ENCODE results near the gene NAV3.

The NAV3 gene

GRCh38 chr12:78187741-78188140 is 357.0 kb downstream of the NAV3 start:
- H3K36me3 ChIP-seq, result no peaks in the 10 kb centered on the region
- H3K9me3 ChIP-seq, result no peaks in the 10 kb centered on the region
- H3K4me3 ChIP-seq, result no peak overlapping the region
- DNase-seq, result no peak
- H3K4me1 ChIP-seq, result no peaks in the 10 kb centered on the region
- no peak overlapping the region for H3K27ac ChIP-seq
- intact Hi-C loops (cut with DNase I; ENCODE audit: low total_unique reads), result no loop called here
- no peak for TF ChIP-seq CTCF (IDR thresholded peaks at IDR 0.05)
- no peaks in the 10 kb centered on the region for H3K27me3 ChIP-seq

- intact Hi-C loops (cut with DNase I; ENCODE audit: low total_unique reads), result no loop called here
- Histone ChIP-seq H3K9me3 (no peaks in the 10 kb centered on the region), H3K4me1 (no peaks in the 10 kb centered on the region), H3K27me3 (no peaks in the 10 kb centered on the region), H3K36me3 (no peaks in the 10 kb centered on the region), H3K4me3 (no peak overlapping the region), H3K27ac (no peak overlapping the region)
- no peak for DNase-seq
- TF ChIP-seq CTCF (IDR thresholded peaks at IDR 0.05), result no peak
Observed at GRCh38 chr12:78189656-78190055, 359.0 kb downstream of the NAV3 start.

- intact Hi-C loops (cut with DNase I; ENCODE audit: low total_unique reads), result no loop called here
- Histone ChIP-seq H3K4me1 (no peaks in the 10 kb centered on the region), H3K27me3 (no peaks in the 10 kb centered on the region), H3K9me3 (no peaks in the 10 kb centered on the region), H3K4me3 (no peak overlapping the region), H3K36me3 (no peaks in the 10 kb centered on the region), H3K27ac (no peak overlapping the region)
- no peak for TF ChIP-seq CTCF (IDR thresholded peaks at IDR 0.05)
- no peak for DNase-seq
Observed at GRCh38 chr12:78191611-78192010, 360.9 kb downstream of the NAV3 start.

GRCh38 chr12:78192979-78193378 is 362.3 kb downstream of the NAV3 start:
- DNase-seq, result no peak
- no peak for TF ChIP-seq CTCF (IDR thresholded peaks at IDR 0.05)
- Histone ChIP-seq H3K4me1 (no peaks in the 10 kb centered on the region), H3K36me3 (no peaks in the 10 kb centered on the region), H3K27me3 (no peaks in the 10 kb centered on the region), H3K27ac (no peak overlapping the region), H3K4me3 (no peak overlapping the region), H3K9me3 (no peaks in the 10 kb centered on the region)
- intact Hi-C loops (cut with DNase I; ENCODE audit: low total_unique reads), result no loop called here

- no peak for TF ChIP-seq CTCF (IDR thresholded peaks at IDR 0.05)
- Histone ChIP-seq H3K4me3 (no peak overlapping the region), H3K27me3 (no peaks in the 10 kb centered on the region), H3K4me1 (no peaks in the 10 kb centered on the region), H3K36me3 (no peaks in the 10 kb centered on the region), H3K9me3 (no peaks in the 10 kb centered on the region), H3K27ac (no peak overlapping the region)
- intact Hi-C loops (cut with DNase I; ENCODE audit: low total_unique reads), result no loop called here
- no peak for DNase-seq
Observed at GRCh38 chr12:78194448-78194847, 363.8 kb downstream of the NAV3 start.

- no peak for TF ChIP-seq CTCF (IDR thresholded peaks at IDR 0.05)
- DNase-seq, result no peak
- Histone ChIP-seq H3K4me1 (no peaks in the 10 kb centered on the region), H3K27me3 (no peaks in the 10 kb centered on the region), H3K4me3 (no peak overlapping the region), H3K27ac (no peak overlapping the region), H3K36me3 (no peaks in the 10 kb centered on the region), H3K9me3 (no peaks in the 10 kb centered on the region)
- intact Hi-C loops (cut with DNase I; ENCODE audit: low total_unique reads), result no loop called here
Observed at GRCh38 chr12:78198896-78199295, 368.2 kb downstream of the NAV3 start.
